Breast epithelium (tissue), 3 donors: Measurements from ENCODE around the gene CNKSR1.

Experiments
- CTCF ChIP-seq, 3 donors: fragments of 450-650 bp; IDR thresholded peaks; one replicate each; pipeline ENCODE4 v1.5.1; 2016 to 2017; ENCODE audit warnings: antibody characterized with exemption in 3 of 3, mild to moderate bottlenecking in 3 of 3, moderate library complexity in 3 of 3
- POLR2AphosphoS5 ChIP-seq, 3 donors: sonication (generic); formaldehyde crosslinking; IDR thresholded peaks; one replicate each; pipeline ENCODE4 v1.6.1; 2017; ENCODE audit warnings: antibody characterized with exemption in 3 of 3

- TF ChIP-seq POLR2AphosphoS5 (IDR thresholded peaks at IDR 0.05) = no peak
- TF ChIP-seq CTCF (IDR thresholded peaks at IDR 0.05) = peak in 1 of 3 donors; percentile 19
Observed at GRCh38 chr1:26161415-26162219, 15.7 kb upstream of the CNKSR1 start.
